ENCODE results near the gene RGS3.

The RGS3 gene

GRCh38 chr9:113464286-113464660, 746 bp downstream of the RGS3 start:
- no peak for DNase-seq (ENCODE audit: extremely low read depth in 1 of 2, low read depth in 1 of 2)

- DNase-seq (ENCODE audit: extremely low read depth in 1 of 2, low read depth in 1 of 2), result no peak
Measured at GRCh38 chr9:113465599-113466140, 2.1 kb downstream of the RGS3 start.

GRCh38 chr9:113467183-113467582, 3.7 kb downstream of the RGS3 start:
- no peak for DNase-seq (ENCODE audit: extremely low read depth in 1 of 2, low read depth in 1 of 2)

GRCh38 chr9:113468716-113469448, 5.4 kb downstream of the RGS3 start:
- no peak for DNase-seq (ENCODE audit: extremely low read depth in 1 of 2, low read depth in 1 of 2)

- no peak for DNase-seq (ENCODE audit: extremely low read depth in 1 of 2, low read depth in 1 of 2)
Measured at GRCh38 chr9:113471143-113471542, 7.6 kb downstream of the RGS3 start.

- no peak for DNase-seq (ENCODE audit: extremely low read depth in 1 of 2, low read depth in 1 of 2)
Measured at GRCh38 chr9:113471566-113471965, 8.0 kb downstream of the RGS3 start.

- no peak for DNase-seq (ENCODE audit: extremely low read depth in 1 of 2, low read depth in 1 of 2)
Measured at GRCh38 chr9:113472199-113472598, 8.7 kb downstream of the RGS3 start.

- no peak for DNase-seq (ENCODE audit: extremely low read depth in 1 of 2, low read depth in 1 of 2)
Measured at GRCh38 chr9:113474360-113475028, 11.0 kb downstream of the RGS3 start.

GRCh38 chr9:113475031-113475430, 11.5 kb downstream of the RGS3 start:
- no peak for DNase-seq (ENCODE audit: extremely low read depth in 1 of 2, low read depth in 1 of 2)

GRCh38 chr9:113475992-113476391, 12.5 kb downstream of the RGS3 start:
- no peak for DNase-seq (ENCODE audit: extremely low read depth in 1 of 2, low read depth in 1 of 2)

GRCh38 chr9:113476511-113476916, 13.0 kb downstream of the RGS3 start:
- DNase-seq (ENCODE audit: extremely low read depth in 1 of 2, low read depth in 1 of 2), result no peak

GRCh38 chr9:113477058-113477457, 13.5 kb downstream of the RGS3 start:
- DNase-seq (ENCODE audit: extremely low read depth in 1 of 2, low read depth in 1 of 2), result no peak

GRCh38 chr9:113477661-113478060, 14.1 kb downstream of the RGS3 start:
- DNase-seq (ENCODE audit: extremely low read depth in 1 of 2, low read depth in 1 of 2), result no peak

GRCh38 chr9:113479174-113479621, 15.7 kb downstream of the RGS3 start:
- DNase-seq (ENCODE audit: extremely low read depth in 1 of 2, low read depth in 1 of 2), result no peak

GRCh38 chr9:113480612-113481011, 17.1 kb downstream of the RGS3 start:
- no peak for DNase-seq (ENCODE audit: extremely low read depth in 1 of 2, low read depth in 1 of 2)

- no peak for DNase-seq (ENCODE audit: extremely low read depth in 1 of 2, low read depth in 1 of 2)
Measured at GRCh38 chr9:113481176-113481787, 17.8 kb downstream of the RGS3 start.

- DNase-seq (ENCODE audit: extremely low read depth in 1 of 2, low read depth in 1 of 2), result no peak
Measured at GRCh38 chr9:113482341-113482740, 18.8 kb downstream of the RGS3 start.

- DNase-seq (ENCODE audit: extremely low read depth in 1 of 2, low read depth in 1 of 2), result no peak
Measured at GRCh38 chr9:113482991-113483675, 19.6 kb downstream of the RGS3 start.

- DNase-seq (ENCODE audit: extremely low read depth in 1 of 2, low read depth in 1 of 2), result no peak
Measured at GRCh38 chr9:113483676-113484257, 20.2 kb downstream of the RGS3 start.

GRCh38 chr9:113484258-113484730, 20.8 kb downstream of the RGS3 start:
- no peak for DNase-seq (ENCODE audit: extremely low read depth in 1 of 2, low read depth in 1 of 2)

GRCh38 chr9:113485761-113486115, 22.2 kb downstream of the RGS3 start:
- no peak for DNase-seq (ENCODE audit: extremely low read depth in 1 of 2, low read depth in 1 of 2)
